Measurements from ENCODE around the gene UAP1L1. TPM values are rescaled to one million over a fixed set of nuclear protein-coding genes. Genes with fewer than 3 reads are reported as not detected.

Gene UAP1L1
- total and polyA plus RNA-seq, 9 of the 15 experiments (the other 6 are each of a cell fraction or from before 2014, with no cell fraction given) = 0.20 to 8.6 (median 3.7) TPM

- TF ChIP-seq, protein P1, sequence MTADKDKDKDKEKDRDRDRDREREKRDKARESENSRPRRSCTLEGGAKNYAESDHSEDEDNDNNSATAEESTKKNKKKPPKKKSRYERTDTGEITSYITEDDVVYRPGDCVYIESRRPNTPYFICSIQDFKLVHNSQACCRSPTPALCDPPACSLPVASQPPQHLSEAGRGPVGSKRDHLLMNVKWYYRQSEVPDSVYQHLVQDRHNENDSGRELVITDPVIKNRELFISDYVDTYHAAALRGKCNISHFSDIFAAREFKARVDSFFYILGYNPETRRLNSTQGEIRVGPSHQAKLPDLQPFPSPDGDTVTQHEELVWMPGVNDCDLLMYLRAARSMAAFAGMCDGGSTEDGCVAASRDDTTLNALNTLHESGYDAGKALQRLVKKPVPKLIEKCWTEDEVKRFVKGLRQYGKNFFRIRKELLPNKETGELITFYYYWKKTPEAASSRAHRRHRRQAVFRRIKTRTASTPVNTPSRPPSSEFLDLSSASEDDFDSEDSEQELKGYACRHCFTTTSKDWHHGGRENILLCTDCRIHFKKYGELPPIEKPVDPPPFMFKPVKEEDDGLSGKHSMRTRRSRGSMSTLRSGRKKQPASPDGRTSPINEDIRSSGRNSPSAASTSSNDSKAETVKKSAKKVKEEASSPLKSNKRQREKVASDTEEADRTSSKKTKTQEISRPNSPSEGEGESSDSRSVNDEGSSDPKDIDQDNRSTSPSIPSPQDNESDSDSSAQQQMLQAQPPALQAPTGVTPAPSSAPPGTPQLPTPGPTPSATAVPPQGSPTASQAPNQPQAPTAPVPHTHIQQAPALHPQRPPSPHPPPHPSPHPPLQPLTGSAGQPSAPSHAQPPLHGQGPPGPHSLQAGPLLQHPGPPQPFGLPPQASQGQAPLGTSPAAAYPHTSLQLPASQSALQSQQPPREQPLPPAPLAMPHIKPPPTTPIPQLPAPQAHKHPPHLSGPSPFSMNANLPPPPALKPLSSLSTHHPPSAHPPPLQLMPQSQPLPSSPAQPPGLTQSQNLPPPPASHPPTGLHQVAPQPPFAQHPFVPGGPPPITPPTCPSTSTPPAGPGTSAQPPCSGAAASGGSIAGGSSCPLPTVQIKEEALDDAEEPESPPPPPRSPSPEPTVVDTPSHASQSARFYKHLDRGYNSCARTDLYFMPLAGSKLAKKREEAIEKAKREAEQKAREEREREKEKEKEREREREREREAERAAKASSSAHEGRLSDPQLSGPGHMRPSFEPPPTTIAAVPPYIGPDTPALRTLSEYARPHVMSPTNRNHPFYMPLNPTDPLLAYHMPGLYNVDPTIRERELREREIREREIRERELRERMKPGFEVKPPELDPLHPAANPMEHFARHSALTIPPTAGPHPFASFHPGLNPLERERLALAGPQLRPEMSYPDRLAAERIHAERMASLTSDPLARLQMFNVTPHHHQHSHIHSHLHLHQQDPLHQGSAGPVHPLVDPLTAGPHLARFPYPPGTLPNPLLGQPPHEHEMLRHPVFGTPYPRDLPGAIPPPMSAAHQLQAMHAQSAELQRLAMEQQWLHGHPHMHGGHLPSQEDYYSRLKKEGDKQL (CRISPR knock-in tag; IDR thresholded peaks at IDR 0.05; ENCODE audit: borderline replicate concordance) = 0 out of 2 replicates have a peak, but pooled peaks have one; percentile 58
- TF ChIP-seq XRCC5 (IDR thresholded peaks at IDR 0.05; ENCODE audit: low read depth, low read length) (peak; percentile 85; the same call in 1 of the 2 replicates), EP400 (IDR thresholded peaks at IDR 0.05) (peak; percentile 53; the same call in 1 of the 2 replicates), ATF7 (IDR thresholded peaks at IDR 0.05) (peak; percentile 33; the same call in 1 of the 2 replicates), BRD9 (IDR thresholded peaks at IDR 0.05; ENCODE audit: low read depth, partially characterized antibody) (peak; percentile 23), TRIM25 (IDR thresholded peaks at IDR 0.05; ENCODE audit: borderline replicate concordance) (0 out of 2 replicates have a peak, but pooled peaks have one; percentile 66), MEF2A (IDR thresholded peaks at IDR 0.05; ENCODE audit: control insufficient read depth, low read depth, low read length) (no peak)
Measured at GRCh38 chr9:137070906-137071275, 6.4 kb upstream of the UAP1L1 start (continued).

Measured in K562 (cell line).